Embryonic facial prominence (tissue), 1 donor: ENCODE results near the gene RASGRP3.
A peak's percentile ranks its signal among the peaks of the same experiment; 100 is the strongest.
"Not testable (repeated sequence)": the region's sequence is repeated elsewhere in the genome, so short reads cannot be mapped to it uniquely, and the experiment has no call there.

ENCODE experiments used
- DNase-seq: peaks from one replicate; pipeline ENCODE4 v3.0.0-alpha.2; 2016; ENCODE audit errors: extremely low spot score

Gene RASGRP3, protein sequence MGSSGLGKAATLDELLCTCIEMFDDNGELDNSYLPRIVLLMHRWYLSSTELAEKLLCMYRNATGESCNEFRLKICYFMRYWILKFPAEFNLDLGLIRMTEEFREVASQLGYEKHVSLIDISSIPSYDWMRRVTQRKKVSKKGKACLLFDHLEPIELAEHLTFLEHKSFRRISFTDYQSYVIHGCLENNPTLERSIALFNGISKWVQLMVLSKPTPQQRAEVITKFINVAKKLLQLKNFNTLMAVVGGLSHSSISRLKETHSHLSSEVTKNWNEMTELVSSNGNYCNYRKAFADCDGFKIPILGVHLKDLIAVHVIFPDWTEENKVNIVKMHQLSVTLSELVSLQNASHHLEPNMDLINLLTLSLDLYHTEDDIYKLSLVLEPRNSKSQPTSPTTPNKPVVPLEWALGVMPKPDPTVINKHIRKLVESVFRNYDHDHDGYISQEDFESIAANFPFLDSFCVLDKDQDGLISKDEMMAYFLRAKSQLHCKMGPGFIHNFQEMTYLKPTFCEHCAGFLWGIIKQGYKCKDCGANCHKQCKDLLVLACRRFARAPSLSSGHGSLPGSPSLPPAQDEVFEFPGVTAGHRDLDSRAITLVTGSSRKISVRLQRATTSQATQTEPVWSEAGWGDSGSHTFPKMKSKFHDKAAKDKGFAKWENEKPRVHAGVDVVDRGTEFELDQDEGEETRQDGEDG

DNA sequence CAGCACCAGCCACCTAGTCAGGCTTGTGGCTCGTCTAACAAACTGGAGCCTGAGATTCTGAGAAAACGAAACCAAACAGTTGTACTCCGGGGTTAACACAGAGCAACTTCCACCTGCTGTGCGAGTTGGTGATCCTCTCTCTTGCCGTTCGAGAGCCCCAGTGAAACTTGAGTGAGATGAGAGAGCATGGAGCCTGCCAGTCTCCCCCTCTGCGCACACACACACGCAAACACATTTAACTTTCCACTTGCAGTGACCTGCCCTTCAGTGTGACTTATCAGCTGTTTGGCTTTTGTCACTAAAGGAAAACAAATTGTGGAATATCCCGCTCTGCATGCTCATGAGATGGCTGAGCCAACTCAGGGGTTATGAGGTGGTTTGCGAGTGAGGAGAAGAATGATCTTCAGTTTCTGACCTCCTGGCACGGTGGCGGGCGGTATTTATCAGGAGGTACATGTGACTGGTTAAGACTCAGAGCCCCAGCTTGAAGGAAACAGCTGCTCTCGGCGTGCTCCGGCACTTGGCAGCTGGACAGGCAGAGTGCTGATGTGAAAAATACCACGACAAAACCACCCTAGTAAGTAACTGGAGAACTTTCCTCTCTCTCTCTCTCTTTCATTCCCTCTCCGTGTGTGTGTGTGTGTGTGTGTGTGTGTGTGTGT lies at the start of gene RASGRP3:
Gene RASGRP3 (plus strand): TSS at position 519 of the 662 bp plus-strand sequence. CDS start 38,488 bp downstream, outside the sequence.
- peak; percentile 92 for DNase-seq

DNA sequence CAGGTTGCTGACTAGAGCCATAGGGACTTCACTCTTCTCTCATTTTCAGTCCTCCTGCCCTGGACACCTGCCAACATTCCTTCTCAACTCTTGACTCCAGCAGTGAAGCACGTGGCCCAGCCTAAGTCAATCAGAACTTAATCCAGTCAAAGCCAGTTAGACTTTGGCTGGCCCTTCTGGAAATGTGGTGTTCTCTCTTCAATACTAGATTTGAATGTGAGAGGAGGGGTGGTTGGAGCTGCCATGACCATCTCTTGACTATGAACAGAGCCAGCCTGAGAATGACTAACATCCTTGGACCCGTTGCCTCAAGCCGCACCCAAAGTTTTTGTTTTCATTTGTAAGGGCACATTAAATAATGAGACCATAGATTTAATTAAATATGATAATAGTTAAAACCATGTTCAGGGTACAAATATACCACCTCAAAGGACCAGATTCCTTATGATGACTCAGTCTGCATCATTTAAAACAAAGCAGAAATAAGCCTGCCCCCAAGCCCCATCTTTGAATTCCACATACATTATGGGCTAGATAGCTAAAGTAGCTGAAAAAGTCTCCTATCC lies 49.7 kb upstream of the RASGRP3 start:
- no peak for DNase-seq

GRCh38 chr2:33430077-33430476 lies 46.4 kb upstream of the RASGRP3 start:
- no peak for DNase-seq

DNA sequence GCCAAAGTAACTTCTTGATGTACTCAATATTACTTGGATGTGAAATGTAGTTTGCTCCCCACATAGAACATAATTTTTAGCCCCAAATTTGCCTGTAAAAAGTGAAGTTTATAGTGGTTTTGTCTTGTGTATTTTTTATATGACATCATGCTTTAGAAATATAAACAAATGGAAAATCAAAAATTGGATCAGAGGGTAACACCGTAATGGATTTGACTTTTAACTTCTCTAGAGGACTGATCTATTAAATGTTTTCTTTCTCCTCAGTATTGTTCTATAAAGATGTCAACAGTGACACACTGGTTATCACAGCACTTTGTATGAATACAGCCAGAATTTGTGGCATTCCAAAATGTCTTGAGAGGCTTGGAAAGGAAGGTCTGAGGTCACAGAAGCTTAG lies 45.6 kb upstream of the RASGRP3 start:
- no peak for DNase-seq

DNA sequence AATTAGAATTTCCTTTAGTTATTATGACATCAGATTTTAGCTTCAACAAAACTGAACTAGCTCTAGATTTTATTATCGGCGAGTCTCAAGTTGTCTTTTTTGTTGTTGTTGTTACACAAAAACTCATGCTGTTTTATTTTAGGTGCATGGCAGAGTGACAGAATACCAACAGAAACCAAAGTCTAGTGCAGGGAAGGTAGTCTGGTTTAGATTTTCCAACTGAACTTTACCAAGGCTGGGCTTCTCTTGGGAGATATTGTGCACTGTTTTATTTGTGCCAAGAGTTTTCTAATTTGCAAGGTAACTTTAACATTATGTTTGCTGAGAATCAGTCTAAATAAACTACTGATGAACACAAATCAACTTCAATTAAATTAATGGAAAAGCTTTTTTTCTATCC lies 43.6 kb upstream of the RASGRP3 start:
- DNase-seq, result no peak

DNA sequence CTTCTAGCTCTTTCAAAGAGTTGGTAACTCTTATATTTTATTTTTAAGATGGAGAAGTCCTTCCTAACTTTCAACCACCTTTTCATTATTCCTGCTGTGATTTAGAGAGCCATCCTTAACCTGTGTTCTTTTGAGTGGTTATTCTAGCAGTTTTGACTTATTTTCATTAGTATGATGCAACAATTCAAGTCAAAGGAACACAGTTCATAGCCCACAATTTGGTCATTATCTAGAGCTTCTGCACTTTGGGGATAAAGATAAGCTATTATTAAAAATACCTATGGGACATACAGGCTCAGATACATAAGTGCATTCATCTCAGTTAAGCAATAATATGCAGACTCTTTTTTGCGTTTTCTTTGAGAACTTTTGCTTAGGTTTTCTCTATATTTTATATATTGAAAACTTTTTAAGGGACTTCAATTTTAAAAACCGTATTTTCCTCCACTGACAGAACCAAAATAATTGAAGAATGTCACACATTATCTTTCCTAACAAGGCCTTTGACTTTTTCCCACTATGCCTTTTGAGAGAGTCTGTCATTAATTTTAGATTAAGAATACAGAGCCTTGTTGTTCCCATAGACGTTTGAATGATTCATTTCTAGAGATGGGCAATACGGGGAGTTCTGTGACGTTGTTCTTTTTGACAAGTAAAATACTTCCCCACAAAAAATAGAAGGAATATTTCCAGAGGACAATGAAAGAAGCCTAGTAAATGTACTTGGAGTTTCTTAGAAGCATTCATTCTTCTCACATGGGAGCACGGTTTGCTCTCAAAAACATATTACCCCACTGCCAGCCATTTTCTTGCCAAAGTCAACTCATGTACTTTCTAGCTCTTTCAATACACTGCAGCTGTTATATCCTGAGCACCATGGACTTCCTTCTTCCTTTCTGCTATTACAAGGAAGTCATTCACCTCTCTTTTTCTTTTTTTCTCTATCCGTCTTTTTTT lies 42.9 kb upstream of the RASGRP3 start:
- DNase-seq, result no peak

- DNase-seq, result no peak
Observed at GRCh38 chr2:33435518-33435917, 40.9 kb upstream of the RASGRP3 start.

- DNase-seq, result no peak
Observed at GRCh38 chr2:33436083-33436482, 40.4 kb upstream of the RASGRP3 start.

GRCh38 chr2:33437297-33437696 lies 39.2 kb upstream of the RASGRP3 start:
- no peak for DNase-seq

DNA sequence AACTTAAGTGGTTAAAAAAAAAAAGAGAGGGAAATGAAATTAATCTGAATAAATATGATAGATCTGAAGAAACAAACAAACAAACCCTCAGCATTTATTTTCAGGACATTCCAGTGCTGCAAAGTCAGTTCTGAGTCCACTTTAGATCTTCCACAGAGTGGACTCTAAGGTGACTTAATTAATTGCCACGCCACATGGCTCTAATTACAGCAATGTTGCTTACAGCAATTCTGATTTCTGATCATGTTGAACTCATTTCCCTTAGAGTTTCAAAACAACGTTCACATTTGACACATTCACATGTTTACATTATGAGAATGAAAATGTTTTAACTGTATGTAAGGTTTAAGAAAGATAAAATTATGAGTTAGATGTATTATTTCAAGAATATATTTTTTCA lies 38.6 kb upstream of the RASGRP3 start:
- no peak for DNase-seq

- peak; percentile 67 for DNase-seq
Observed at GRCh38 chr2:33441235-33441810, 35.1 kb upstream of the RASGRP3 start.

DNA sequence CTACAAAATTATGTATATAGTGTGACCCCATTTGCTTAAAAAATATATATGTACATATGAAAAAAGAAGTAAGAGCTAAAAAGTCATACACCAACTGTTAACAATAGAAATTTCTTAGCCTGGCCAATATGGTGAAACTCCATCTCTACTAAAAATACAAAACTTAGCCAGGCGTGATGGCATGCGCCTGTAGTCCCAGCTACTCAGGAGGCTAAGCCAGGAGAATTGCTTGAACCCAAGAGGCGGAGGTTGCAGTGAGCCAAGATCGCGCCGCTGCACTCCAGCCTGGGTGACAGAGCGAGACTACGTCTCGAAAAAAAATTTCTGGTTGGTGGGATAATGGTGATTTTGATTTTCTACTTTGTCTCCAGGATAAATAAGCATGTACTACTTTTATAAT lies 34.4 kb upstream of the RASGRP3 start:
- not testable (repeated sequence) for DNase-seq

DNA sequence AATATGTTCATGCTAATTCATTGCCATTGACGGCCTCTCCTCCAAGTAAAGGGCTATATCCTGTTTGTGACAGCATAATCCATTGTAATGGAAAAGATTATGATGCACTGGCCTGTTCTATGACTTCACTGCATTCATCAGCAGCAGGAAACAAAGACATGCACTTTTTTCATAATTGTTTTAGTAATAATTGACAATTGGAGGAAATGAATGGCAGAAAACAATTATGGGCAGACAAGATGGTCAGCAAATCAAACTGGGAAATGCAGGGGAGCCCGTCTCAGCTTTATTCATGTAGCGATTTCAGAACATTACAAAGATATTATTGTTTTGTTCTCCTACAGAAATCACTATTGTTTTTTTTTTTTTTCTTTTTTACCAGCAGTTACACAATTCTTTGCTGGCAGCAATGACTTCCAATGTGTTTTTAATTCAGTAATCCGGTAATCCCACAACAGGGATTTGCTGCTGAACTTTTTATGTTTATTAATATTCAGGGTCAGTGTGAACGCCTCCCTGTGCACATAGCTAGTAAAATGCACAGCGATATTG lies 33.8 kb upstream of the RASGRP3 start:
- DNase-seq, result no peak

DNA sequence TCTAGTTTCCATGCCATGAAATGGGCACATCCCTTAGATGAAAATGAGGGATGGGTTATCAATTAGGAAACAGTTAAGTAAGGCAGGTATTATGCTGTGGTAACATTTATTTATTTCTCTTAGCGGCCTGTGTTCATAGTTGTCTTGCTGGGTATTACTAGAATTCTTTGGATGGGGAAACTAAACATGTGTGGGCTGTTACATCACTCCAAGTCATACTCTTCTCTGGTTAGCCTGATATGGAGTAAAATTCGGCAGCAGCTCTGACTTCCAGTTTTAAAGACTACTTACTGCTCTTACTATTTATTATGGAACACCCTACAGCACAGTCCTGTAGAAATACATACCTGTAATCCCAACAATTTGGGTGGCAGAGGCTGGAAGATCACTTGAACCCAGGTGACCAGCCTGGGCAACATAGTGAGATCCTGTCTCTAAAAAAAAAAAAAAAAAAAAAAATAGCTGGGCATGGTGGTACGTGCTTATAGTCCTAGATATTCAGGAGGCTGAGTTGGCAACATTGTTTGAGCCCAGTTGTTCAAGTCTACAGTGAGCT lies 33.1 kb upstream of the RASGRP3 start:
- no peak for DNase-seq

DNA sequence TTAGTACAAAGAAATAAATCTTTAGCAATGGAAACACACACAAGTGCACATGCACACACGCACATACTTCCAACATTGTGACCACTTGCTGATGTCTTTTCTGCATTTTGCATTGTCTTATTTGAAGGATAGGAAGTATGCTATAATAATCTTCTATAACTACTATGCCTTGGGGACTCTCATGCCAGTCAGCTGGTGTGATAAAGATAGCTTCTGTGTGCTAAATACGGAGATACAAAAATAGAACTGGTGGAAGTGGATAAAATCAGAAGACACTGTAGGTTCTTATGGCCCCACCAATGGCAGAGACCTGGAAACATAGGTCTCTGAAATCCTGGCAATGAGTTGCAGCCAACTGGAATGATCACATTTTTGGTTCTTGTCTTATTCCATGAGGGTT lies 31.5 kb upstream of the RASGRP3 start:
- DNase-seq, result no peak

- DNase-seq, result no peak
Observed at GRCh38 chr2:33448220-33448899, 28.1 kb upstream of the RASGRP3 start.

- no peak for DNase-seq
Observed at GRCh38 chr2:33451214-33451613, 25.2 kb upstream of the RASGRP3 start.

GRCh38 chr2:33451825-33452224 lies 24.6 kb upstream of the RASGRP3 start:
- DNase-seq, result no peak

- no peak for DNase-seq
Observed at GRCh38 chr2:33452545-33452944, 23.9 kb upstream of the RASGRP3 start.
